Erythroblast (primary cell): ENCODE data around the gene ZNF497.

Experiments used
- DNase-seq, 2 experiments: peaks; one replicate each; lab custom pipeline; 2025; lab: John Stamatoyannopoulos, UW
- GATA1 ChIP-seq: IDR thresholded peaks from 2 replicates; pipeline ENCODE4 v1.6.1; 2011; ENCODE audit warnings: low read depth, mild to moderate bottlenecking, control low read depth, low read length, moderate library complexity
- POLR2A ChIP-seq: IDR thresholded peaks from 2 replicates; pipeline ENCODE4 v1.6.1; 2011; ENCODE audit warnings: mild to moderate bottlenecking, low read length

ZNF497 gene

GRCh38 chr19:58311345-58311865 is 51.1 kb downstream of the ZNF497 start:
- TF ChIP-seq POLR2A (no peak), GATA1 (no peak)
- DNase-seq: no peak

GRCh38 chr19:58310685-58311084 is 51.9 kb downstream of the ZNF497 start:
- DNase-seq: peak; percentile 20 to 35

- no peak for TF ChIP-seq GATA1
- no peak for TF ChIP-seq POLR2A
- no peak for DNase-seq
Measured at GRCh38 chr19:58307736-58308135, 54.8 kb downstream of the ZNF497 start.

GRCh38 chr19:58305932-58306323 is 56.6 kb downstream of the ZNF497 start:
- no peak for DNase-seq
- TF ChIP-seq GATA1: no peak
- TF ChIP-seq POLR2A: no peak

GRCh38 chr19:58305065-58305931 is 57.3 kb downstream of the ZNF497 start, which contains the start of gene ERVK3-1:
TSS of gene ERVK3-1 (plus strand) at chr19:58305377. CDS start at chr19:58312169, 6,792 bp downstream.
- TF ChIP-seq GATA1: no peak
- TF ChIP-seq POLR2A: peak; percentile 96
- DNase-seq: peak; percentile 98 to 99

- TF ChIP-seq GATA1: no peak
- TF ChIP-seq POLR2A: no peak
- no peak for DNase-seq
Measured at GRCh38 chr19:58304748-58305064, 57.8 kb downstream of the ZNF497 start.
